Measurements from ENCODE around the gene DYDC2. TPM values are rescaled to one million over a fixed set of nuclear protein-coding genes. Genes with fewer than 3 reads are reported as not detected.

The DYDC2 gene
- total RNA-seq, 1 experiment from 2014 or later: 1.9 TPM

GRCh38 chr10:80405035-80405434 lies 48.5 kb downstream of the DYDC2 start:
- ATAC-seq: no peak
- POLR2A ChIA-PET: no interaction called here
- peaks cover 24% of the 10 kb centered on the region for H3K27me3 Mint-ChIP-seq (ENCODE audit: low read depth)
- H3K4me1 Mint-ChIP-seq: peaks cover 24% of the 10 kb centered on the region
- H3K36me3 Mint-ChIP-seq: no peaks in the 10 kb centered on the region
- no peak for DNase-seq (ENCODE audit: low spot score)
- TF ChIP-seq E2F4 (CRISPR knock-in tag; IDR thresholded peaks at IDR 0.05; ENCODE audit: borderline replicate concordance, low read depth) (no peak), NR3C1 (CRISPR knock-in tag; conservative IDR thresholded peaks at IDR 0.05; ENCODE audit: low read depth) (no peak), MAX (CRISPR knock-in tag; IDR thresholded peaks at IDR 0.05) (no peak), ZNF671 (CRISPR knock-in tag; IDR thresholded peaks at IDR 0.05) (no peak), SMAD3 (CRISPR knock-in tag; IDR thresholded peaks at IDR 0.05; ENCODE audit: borderline replicate concordance) (no peak)
- no peaks in the 10 kb centered on the region; the same call in 1 of the 2 replicates for H3K9me3 Mint-ChIP-seq
- H3K4me3 Mint-ChIP-seq: no peak overlapping the region
- H3K27ac Mint-ChIP-seq: no peak overlapping the region
- CTCF ChIA-PET: interaction anchor here (1.0 to 1.5 kb wide), 3 partner anchors 22 to 191 kb away, joined by 3 to 5 read pairs (median 4); no protein-coding TSS in a partner anchor

- Mint-ChIP-seq H3K9me3 (no peaks in the 10 kb centered on the region; the same call in 1 of the 2 replicates), H3K36me3 (no peaks in the 10 kb centered on the region), H3K27me3 (ENCODE audit: low read depth) (peaks cover 26% of the 10 kb centered on the region), H3K4me3 (no peak overlapping the region), H3K4me1 (peaks cover 26% of the 10 kb centered on the region), H3K27ac (no peak overlapping the region)
- no peak for ATAC-seq
- no peak for TF ChIP-seq ZNF232 (CRISPR knock-in tag; IDR thresholded peaks at IDR 0.05)
- ChIA-PET CTCF (interaction anchor here (1.0 to 1.5 kb wide), 3 partner anchors 23 to 191 kb away, joined by 3 to 5 read pairs (median 4); no protein-coding TSS in a partner anchor), POLR2A (interaction anchor here (0.6 kb wide), 1 partner anchor 9 kb away, joined by 6 read pairs; no protein-coding TSS in a partner anchor)
- DNase-seq (ENCODE audit: low spot score): no peak
These were observed 49.0 kb downstream of the DYDC2 start for GRCh38 chr10:80405626-80406025.

GRCh38 chr10:80406204-80406603 lies 49.6 kb downstream of the DYDC2 start:
- no peak for ATAC-seq
- no peak overlapping the region for H3K27ac Mint-ChIP-seq
- CTCF ChIA-PET: interaction anchor here (1.0 to 1.5 kb wide), 3 partner anchors 23 to 190 kb away, joined by 3 to 5 read pairs (median 4); no protein-coding TSS in a partner anchor

More at GRCh38 chr10:80406204-80406603, 49.6 kb downstream of the DYDC2 start:
- Mint-ChIP-seq H3K4me3 (no peak overlapping the region), H3K9me3 (no peaks in the 10 kb centered on the region; the same call in 1 of the 2 replicates), H3K36me3 (no peaks in the 10 kb centered on the region), H3K4me1 (peaks cover 28% of the 10 kb centered on the region), H3K27me3 (ENCODE audit: low read depth) (peaks cover 26% of the 10 kb centered on the region)
- POLR2A ChIA-PET: no interaction called here
- no peak for TF ChIP-seq TCF7 (CRISPR knock-in tag; IDR thresholded peaks at IDR 0.05; ENCODE audit: low read depth)
- TF ChIP-seq USF2 (CRISPR knock-in tag; IDR thresholded peaks at IDR 0.05): no peak
- TF ChIP-seq SMAD4 (CRISPR knock-in tag; IDR thresholded peaks at IDR 0.05): no peak
- TF ChIP-seq HMGA2 (CRISPR knock-in tag; IDR thresholded peaks at IDR 0.05): no peak
- no peak for TF ChIP-seq JUN (CRISPR knock-in tag; IDR thresholded peaks at IDR 0.05)
- TF ChIP-seq TP53 (CRISPR knock-in tag; IDR thresholded peaks at IDR 0.05): no peak
- TF ChIP-seq ZNF281 (CRISPR knock-in tag; IDR thresholded peaks at IDR 0.05): no peak
- no peak for TF ChIP-seq ZNF423 (CRISPR knock-in tag; IDR thresholded peaks at IDR 0.05)
- DNase-seq (ENCODE audit: low spot score): no peak
